ENCODE measurements around the gene SMC1B. TPM values are rescaled to one million over a fixed set of nuclear protein-coding genes. Genes with fewer than 3 reads are reported as not detected.
A peak's percentile ranks its signal among the peaks of the same experiment; 100 is the strongest.

SMC1B gene
- total and polyA plus RNA-seq, 2 experiments from 2014 or later: 0.10 TPM; not detected in 1

DNA sequence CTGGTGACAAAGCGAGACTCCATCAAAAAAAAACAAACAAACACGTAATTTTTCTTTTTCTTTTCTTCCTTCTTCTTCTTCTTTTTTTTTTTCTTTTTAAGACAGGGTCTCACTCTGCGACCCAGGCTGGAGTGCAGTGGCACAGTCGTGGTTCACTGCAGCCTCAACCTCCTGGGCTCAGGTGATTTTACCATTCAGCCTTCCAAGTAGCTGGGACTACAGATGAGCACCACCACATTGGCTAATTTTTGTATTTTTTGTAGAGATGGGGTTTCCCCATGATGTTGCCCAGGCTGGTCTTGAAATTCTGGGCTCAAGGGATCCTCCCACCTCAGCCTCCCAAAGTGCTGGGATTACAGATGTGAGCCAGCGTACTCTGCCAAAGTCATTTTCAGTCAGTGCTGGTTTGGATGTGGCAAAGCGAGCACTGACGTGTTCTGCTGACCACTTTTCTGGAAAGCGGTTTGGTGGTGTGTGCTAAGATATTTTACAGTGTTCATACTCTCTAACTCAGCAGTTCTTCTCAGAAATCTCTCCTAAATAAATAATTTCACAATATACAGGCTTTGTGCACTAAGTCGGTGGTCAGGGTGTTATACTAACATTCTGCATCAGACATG, 92.9 kb downstream of the SMC1B start (continued):
- TF ChIP-seq, protein P1, sequence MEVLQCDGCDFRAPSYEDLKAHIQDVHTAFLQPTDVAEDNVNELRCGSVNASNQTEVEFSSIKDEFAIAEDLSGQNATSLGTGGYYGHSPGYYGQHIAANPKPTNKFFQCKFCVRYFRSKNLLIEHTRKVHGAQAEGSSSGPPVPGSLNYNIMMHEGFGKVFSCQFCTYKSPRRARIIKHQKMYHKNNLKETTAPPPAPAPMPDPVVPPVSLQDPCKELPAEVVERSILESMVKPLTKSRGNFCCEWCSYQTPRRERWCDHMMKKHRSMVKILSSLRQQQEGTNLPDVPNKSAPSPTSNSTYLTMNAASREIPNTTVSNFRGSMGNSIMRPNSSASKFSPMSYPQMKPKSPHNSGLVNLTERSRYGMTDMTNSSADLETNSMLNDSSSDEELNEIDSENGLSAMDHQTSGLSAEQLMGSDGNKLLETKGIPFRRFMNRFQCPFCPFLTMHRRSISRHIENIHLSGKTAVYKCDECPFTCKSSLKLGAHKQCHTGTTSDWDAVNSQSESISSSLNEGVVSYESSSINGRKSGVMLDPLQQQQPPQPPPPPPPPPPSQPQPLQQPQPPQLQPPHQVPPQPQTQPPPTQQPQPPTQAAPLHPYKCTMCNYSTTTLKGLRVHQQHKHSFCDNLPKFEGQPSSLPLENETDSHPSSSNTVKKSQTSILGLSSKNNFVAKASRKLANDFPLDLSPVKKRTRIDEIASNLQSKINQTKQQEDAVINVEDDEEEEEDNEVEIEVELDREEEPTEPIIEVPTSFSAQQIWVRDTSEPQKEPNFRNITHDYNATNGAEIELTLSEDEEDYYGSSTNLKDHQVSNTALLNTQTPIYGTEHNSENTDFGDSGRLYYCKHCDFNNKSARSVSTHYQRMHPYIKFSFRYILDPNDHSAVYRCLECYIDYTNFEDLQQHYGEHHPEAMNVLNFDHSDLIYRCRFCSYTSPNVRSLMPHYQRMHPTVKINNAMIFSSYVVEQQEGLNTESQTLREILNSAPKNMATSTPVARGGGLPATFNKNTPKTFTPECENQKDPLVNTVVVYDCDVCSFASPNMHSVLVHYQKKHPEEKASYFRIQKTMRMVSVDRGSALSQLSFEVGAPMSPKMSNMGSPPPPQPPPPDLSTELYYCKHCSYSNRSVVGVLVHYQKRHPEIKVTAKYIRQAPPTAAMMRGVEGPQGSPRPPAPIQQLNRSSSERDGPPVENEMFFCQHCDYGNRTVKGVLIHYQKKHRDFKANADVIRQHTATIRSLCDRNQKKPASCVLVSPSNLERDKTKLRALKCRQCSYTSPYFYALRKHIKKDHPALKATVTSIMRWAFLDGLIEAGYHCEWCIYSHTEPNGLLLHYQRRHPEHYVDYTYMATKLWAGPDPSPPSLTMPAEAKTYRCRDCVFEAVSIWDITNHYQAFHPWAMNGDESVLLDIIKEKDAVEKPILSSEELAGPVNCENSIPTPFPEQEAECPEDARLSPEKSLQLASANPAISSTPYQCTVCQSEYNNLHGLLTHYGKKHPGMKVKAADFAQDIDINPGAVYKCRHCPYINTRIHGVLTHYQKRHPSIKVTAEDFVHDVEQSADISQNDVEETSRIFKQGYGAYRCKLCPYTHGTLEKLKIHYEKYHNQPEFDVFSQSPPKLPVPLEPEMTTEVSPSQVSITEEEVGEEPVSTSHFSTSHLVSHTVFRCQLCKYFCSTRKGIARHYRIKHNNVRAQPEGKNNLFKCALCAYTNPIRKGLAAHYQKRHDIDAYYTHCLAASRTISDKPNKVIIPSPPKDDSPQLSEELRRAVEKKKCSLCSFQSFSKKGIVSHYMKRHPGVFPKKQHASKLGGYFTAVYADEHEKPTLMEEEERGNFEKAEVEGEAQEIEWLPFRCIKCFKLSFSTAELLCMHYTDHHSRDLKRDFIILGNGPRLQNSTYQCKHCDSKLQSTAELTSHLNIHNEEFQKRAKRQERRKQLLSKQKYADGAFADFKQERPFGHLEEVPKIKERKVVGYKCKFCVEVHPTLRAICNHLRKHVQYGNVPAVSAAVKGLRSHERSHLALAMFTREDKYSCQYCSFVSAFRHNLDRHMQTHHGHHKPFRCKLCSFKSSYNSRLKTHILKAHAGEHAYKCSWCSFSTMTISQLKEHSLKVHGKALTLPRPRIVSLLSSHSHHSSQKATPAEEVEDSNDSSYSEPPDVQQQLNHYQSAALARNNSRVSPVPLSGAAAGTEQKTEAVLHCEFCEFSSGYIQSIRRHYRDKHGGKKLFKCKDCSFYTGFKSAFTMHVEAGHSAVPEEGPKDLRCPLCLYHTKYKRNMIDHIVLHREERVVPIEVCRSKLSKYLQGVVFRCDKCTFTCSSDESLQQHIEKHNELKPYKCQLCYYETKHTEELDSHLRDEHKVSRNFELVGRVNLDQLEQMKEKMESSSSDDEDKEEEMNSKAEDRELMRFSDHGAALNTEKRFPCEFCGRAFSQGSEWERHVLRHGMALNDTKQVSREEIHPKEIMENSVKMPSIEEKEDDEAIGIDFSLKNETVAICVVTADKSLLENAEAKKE (CRISPR knock-in tag; IDR thresholded peaks at IDR 0.05): no peak

DNA sequence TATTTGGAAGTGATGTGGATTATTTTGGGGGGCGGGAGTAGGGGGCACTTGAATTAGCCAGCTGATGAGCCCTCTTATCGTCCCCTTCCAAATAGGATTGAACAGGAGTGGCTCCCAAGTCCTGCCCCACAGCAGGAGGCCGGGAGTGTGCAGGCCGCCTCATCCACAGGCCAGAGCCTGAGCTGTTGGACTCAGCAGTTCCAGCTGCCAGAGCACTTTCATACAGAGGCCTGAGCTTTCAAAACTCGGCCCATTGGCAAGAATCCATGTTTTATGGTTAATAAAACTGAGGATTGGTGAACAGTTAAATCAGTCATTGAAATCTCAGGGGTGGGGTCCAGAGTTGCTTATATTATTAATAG, 94.1 kb downstream of the SMC1B start:
- no peak overlapping the region; the same call in 1 of the 2 replicates for H3K27ac Mint-ChIP-seq
- peaks cover 16% of the 10 kb centered on the region for H3K36me3 Mint-ChIP-seq (ENCODE audit: low read depth)
- H3K4me3 ChIP-seq: no peak overlapping the region
- DNase-seq (ENCODE audit: low spot score) (peak; percentile 17), ATAC-seq (peak; percentile 32; the same call in 2 of the 3 replicates)
- no peak overlapping the region for H2AFZ ChIP-seq
- no peak overlapping the region for H3K4me3 Mint-ChIP-seq
- no peak overlapping the region for H3K27ac ChIP-seq (ENCODE audit: low read depth)
- peaks cover 24% of the 10 kb centered on the region for H3K4me1 Mint-ChIP-seq
- H3K4me1 ChIP-seq (ENCODE audit: insufficient read depth): peaks cover 15% of the 10 kb centered on the region; the same call in 1 of the 2 replicates
- H3K27me3 ChIP-seq (ENCODE audit: insufficient read depth): no peaks in the 10 kb centered on the region
- peaks cover 5% of the 10 kb centered on the region; the same call in 1 of the 2 replicates for H3F3A ChIP-seq (replicated peaks; ENCODE audit: low read depth)
- H3K79me2 ChIP-seq (replicated peaks; ENCODE audit: insufficient read depth): peaks cover 81% of the 10 kb centered on the region
- peaks cover 21% of the 10 kb centered on the region for H4K20me1 ChIP-seq (replicated peaks; ENCODE audit: insufficient read depth)
- H3K4me2 ChIP-seq: no peak overlapping the region
- TF ChIP-seq JUNB (IDR thresholded peaks at IDR 0.05; ENCODE audit: unreplicated experiment) (no peak), EZH2phosphoT487 (IDR thresholded peaks at IDR 0.05; ENCODE audit: unreplicated experiment) (no peak), CREB1 (CRISPR knock-in tag; IDR thresholded peaks at IDR 0.05; ENCODE audit: low read depth) (no peak), STAT1 (IDR thresholded peaks at IDR 0.05; ENCODE audit: unreplicated experiment) (no peak), ZNF331 (CRISPR knock-in tag; IDR thresholded peaks at IDR 0.05; ENCODE audit: low read depth) (no peak), EZH2 (IDR thresholded peaks at IDR 0.05; ENCODE audit: low read depth, unreplicated experiment) (no peak), ZNF114 (CRISPR knock-in tag; IDR thresholded peaks at IDR 0.05) (no peak), POLR2AphosphoS5 (IDR thresholded peaks at IDR 0.05; ENCODE audit: low read depth) (no peak)
- TF ChIP-seq, protein P2, sequence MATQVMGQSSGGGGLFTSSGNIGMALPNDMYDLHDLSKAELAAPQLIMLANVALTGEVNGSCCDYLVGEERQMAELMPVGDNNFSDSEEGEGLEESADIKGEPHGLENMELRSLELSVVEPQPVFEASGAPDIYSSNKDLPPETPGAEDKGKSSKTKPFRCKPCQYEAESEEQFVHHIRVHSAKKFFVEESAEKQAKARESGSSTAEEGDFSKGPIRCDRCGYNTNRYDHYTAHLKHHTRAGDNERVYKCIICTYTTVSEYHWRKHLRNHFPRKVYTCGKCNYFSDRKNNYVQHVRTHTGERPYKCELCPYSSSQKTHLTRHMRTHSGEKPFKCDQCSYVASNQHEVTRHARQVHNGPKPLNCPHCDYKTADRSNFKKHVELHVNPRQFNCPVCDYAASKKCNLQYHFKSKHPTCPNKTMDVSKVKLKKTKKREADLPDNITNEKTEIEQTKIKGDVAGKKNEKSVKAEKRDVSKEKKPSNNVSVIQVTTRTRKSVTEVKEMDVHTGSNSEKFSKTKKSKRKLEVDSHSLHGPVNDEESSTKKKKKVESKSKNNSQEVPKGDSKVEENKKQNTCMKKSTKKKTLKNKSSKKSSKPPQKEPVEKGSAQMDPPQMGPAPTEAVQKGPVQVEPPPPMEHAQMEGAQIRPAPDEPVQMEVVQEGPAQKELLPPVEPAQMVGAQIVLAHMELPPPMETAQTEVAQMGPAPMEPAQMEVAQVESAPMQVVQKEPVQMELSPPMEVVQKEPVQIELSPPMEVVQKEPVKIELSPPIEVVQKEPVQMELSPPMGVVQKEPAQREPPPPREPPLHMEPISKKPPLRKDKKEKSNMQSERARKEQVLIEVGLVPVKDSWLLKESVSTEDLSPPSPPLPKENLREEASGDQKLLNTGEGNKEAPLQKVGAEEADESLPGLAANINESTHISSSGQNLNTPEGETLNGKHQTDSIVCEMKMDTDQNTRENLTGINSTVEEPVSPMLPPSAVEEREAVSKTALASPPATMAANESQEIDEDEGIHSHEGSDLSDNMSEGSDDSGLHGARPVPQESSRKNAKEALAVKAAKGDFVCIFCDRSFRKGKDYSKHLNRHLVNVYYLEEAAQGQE (IDR thresholded peaks at IDR 0.05; ENCODE audit: unreplicated experiment): no peak
- peaks cover 5% of the 10 kb centered on the region for H3K27me3 Mint-ChIP-seq (ENCODE audit: insufficient read depth, low read depth, poor library complexity)
- H3K9me3 Mint-ChIP-seq: no peaks in the 10 kb centered on the region
- no peaks in the 10 kb centered on the region; the same call in 1 of the 2 replicates for H3K36me3 ChIP-seq (ENCODE audit: insufficient read depth)
- H3K9me2 ChIP-seq (ENCODE audit: insufficient read depth): no peaks in the 10 kb centered on the region
